HuH-7.5 (cell line): ENCODE results near the gene LTA4H.
A peak's percentile ranks its signal among the peaks of the same experiment; 100 is the strongest.

ENCODE experiments used
- DNase-seq: peaks from one replicate; pipeline ENCODE4 v3.0.0; 2011; ENCODE audit warnings: low spot score

LTA4H gene

GRCh38 chr12:96034621-96035282 is 635 bp downstream of the LTA4H start:
- peak; percentile 25 for DNase-seq

- DNase-seq = no peak
These were observed 1.6 kb downstream of the LTA4H start for GRCh38 chr12:96033549-96034389.

- DNase-seq = no peak
These were observed 5.6 kb downstream of the LTA4H start for GRCh38 chr12:96029826-96030225.

- DNase-seq = no peak
These were observed 6.8 kb downstream of the LTA4H start for GRCh38 chr12:96028538-96028937.

GRCh38 chr12:96026331-96026730 is 9.1 kb downstream of the LTA4H start:
- DNase-seq = no peak

- no peak for DNase-seq
These were observed 9.9 kb downstream of the LTA4H start for GRCh38 chr12:96025518-96025917.

- DNase-seq = no peak
These were observed 14.9 kb downstream of the LTA4H start for GRCh38 chr12:96020314-96021003.

- peak; percentile 18 for DNase-seq
These were observed 19.7 kb downstream of the LTA4H start for GRCh38 chr12:96015672-96016071.

GRCh38 chr12:96014943-96015599 is 20.3 kb downstream of the LTA4H start:
- no peak for DNase-seq

GRCh38 chr12:96007729-96008128 is 27.7 kb downstream of the LTA4H start:
- DNase-seq = no peak

GRCh38 chr12:96006727-96007126 is 28.7 kb downstream of the LTA4H start:
- no peak for DNase-seq

GRCh38 chr12:96000858-96001257 is 34.5 kb downstream of the LTA4H start:
- DNase-seq = no peak

GRCh38 chr12:95999484-95999883 is 35.9 kb downstream of the LTA4H start:
- no peak for DNase-seq

- peak; percentile 43 for DNase-seq
These were observed 36.6 kb downstream of the LTA4H start for GRCh38 chr12:95998611-95999286.

- DNase-seq = no peak
These were observed 37.4 kb downstream of the LTA4H start for GRCh38 chr12:95997911-95998510.

GRCh38 chr12:95997276-95997675 is 38.1 kb downstream of the LTA4H start:
- DNase-seq = no peak

- DNase-seq = peak; percentile 52
These were observed 39.2 kb downstream of the LTA4H start, which contains the start of gene HAL for GRCh38 chr12:95996034-95996658. Gene HAL, minus strand, starts transcription at chr12:95996344. Its CDS starts 434 bp downstream, at chr12:95995910.

GRCh38 chr12:95995238-95996031 is 40.0 kb downstream of the LTA4H start:
- peak; percentile 30 for DNase-seq

- DNase-seq = no peak
These were observed 40.9 kb downstream of the LTA4H start for GRCh38 chr12:95994476-95994875.

GRCh38 chr12:95993907-95994306 is 41.5 kb downstream of the LTA4H start:
- no peak for DNase-seq
